ENCODE results near the gene CDK6.
A peak's percentile ranks its signal among the peaks of the same experiment; 100 is the strongest.

Gene CDK6

GRCh38 chr7:92731335-92732063 lies 104.9 kb downstream of the CDK6 start:
- no peak for DNase-seq

DNA sequence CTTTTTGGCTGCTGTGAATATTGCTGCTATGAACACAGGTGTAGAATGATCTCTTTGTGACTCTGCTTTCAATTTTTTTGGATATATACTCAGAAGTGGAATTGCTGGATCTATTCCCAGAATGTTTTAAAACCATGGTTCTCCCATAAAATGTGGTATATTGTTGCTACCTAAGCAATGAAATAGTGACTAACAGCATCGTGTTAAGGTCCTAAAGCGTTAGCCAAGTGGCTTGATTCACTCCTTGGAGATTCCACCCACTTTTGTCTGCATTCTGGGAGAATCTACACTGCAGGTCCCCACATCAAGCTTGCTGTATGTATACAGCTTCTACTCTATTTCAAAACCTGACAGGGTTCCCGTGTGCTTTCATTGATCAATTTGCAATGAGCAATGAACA lies 105.6 kb downstream of the CDK6 start:
- DNase-seq, result no peak

DNA sequence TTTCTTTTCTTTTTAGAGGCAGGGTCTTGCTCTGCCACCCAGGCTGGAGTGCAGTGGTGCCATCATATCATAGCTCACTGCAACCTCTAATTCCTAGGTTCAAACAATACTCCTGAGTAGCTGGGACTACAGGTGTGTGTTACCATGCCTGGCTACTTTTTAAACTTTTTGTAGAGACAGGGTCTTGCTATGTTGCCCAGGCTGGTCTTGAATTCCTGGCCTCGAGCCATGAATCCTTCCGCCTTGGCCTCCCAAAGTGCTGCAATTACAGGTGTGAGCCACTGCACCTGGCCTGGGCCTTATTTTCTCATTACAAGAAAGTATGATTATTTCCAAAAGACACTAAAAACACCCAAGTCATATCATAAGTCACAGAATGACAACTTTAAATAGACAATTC lies 106.6 kb downstream of the CDK6 start:
- DNase-seq, result no peak

DNA sequence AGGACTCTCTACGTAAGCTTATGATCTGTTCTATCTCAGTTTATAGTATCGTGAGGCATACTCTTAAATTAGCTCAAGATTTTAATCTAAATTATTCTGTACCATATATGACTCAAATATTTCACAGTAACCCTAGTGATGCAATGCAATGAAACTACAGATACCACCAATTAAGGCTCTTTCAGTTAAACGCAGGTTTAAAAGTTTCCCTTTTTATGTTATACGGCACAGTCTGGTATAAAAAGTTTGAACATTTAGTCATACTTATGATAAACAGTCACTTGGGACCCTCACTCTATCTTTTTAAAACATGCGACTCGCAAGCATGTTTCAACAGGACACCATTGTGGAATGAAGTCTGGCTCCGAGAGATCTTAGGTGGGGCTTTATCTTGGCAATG lies 107.2 kb downstream of the CDK6 start:
- DNase-seq, result no peak

GRCh38 chr7:92727755-92728154 lies 108.6 kb downstream of the CDK6 start:
- no peak for DNase-seq

GRCh38 chr7:92725161-92725925 lies 111.0 kb downstream of the CDK6 start:
- no peak for DNase-seq

DNA sequence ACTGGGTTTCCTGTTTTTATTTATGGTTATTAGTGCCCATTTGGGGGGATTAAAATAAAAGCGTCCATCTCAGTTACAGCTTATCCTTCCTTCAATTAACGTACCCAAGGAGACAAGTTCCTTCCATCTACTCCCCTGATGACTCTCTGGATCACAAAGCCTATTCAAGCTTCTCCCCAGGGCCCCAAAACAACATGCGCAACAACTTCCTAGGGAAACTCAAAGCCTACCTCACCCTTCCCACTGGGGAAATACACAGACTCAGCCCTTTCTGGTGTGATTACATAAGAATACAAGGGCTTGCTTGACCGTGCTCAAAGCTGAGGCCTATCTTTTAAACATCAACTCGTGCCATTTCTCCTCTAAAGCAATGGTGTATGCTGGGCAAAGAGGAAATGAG lies 112.4 kb downstream of the CDK6 start:
- DNase-seq, result no peak

DNA sequence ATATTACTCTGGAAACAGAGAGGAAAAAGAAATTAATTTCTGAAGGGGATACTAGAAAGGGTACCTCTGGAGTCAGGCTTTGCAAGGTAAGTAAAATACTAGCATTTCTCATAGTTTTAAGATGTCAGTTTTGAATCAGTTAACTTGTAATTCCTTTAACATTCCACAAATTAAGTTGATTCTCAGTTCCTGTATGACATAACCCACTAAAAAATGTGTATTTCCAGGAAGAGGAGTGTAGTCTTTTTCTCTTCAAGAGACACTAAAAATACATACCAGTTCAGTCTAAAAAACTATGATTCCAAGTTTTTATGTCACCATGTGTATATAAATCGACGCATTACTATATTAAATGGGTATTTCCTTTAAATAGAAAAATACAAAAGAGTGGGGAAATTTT lies 113.2 kb downstream of the CDK6 start:
- DNase-seq, result no peak

GRCh38 chr7:92722541-92722940 lies 113.8 kb downstream of the CDK6 start:
- no peak for DNase-seq

- no peak for DNase-seq
These were observed 115.6 kb downstream of the CDK6 start for GRCh38 chr7:92720604-92721350.

DNA sequence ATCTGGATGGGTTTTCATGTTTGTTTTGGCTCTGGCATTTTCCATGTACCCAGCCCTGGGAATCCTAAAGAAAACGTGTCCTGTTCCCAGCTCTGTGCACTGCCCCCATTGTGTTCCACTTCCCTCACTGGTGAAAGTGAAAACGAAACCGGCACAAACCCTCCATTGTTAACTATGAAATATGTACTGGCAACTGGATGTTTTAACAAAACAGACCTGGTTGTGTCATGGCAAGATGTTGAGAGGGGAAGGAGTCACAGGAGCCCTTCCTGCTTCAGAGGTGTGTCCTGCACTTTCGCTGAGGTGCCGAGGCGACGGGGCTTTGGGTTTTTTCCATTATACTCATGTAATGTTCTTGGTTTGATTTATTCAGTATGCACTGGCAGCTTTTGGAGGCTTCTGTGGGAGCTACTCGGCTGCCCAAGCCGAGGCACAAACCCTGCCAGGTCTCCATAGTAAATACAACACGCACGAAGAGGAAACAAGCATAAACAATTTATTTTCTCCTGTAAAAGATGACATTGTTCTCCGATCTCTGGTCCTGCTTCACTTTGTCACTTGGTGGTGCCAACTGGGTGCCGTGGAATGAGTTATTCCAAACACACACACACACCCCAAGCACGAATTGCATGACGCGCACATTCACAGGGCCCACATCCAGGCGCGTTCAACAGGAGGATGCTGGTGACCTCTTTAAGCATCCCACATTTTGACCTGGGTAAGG lies 118.2 kb downstream of the CDK6 start:
- DNase-seq, result peak in 4 of 5 donors; percentile 6 to 80 (median 22)

DNA sequence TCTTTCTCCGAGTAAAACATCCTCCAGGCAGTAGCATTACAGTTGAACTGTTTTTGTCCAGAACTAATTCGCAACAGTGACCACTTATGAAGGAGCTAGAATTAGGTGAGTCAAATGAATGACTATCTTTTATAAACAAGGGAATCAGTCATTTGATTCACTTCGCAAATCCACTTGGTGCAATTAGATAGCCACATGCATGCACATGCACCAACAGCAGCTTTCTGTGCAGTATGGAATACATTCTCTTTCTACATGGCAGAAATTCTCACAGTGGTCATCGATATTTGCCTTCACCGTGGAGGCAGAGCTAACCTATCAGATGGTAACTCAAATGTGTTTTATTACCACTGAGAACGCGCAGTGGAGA lies 118.8 kb downstream of the CDK6 start:
- no peak for DNase-seq

DNA sequence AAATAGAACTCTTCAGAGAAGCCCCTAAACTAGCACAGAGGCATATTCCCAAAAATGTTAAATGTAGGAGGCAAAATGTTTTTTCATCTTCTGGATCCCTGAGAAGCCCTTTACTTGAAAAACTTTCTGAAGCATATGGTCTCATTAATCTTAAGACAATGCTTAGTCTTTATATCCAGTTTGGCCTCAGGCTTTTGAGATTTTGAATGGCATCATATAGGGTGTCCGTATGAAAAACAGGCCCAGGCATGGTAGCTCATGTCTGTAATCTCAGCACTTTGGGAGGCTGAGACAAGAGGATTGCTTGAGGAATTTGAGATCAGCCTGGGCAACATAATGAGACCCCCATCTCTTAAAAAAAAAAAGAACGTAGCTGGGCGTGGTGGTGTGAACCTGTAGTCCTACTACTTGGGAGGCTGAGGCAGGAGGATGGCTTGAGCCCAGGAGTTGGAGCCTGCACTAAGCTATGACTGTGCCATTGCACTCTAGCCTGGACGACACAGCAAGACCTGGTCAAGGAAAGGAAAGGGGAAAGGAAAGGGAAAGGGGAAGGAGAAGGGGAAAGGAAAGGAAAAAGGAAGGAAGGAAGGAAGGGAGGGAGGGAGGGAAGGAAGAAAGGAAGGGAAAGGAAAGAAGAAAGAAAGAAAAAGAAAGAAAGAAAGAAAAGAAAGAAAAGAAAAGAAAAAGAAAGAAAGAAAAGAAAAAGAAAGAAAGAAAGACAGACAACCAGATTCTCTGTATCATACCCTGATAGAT lies 119.4 kb downstream of the CDK6 start:
- DNase-seq, result no peak

DNA sequence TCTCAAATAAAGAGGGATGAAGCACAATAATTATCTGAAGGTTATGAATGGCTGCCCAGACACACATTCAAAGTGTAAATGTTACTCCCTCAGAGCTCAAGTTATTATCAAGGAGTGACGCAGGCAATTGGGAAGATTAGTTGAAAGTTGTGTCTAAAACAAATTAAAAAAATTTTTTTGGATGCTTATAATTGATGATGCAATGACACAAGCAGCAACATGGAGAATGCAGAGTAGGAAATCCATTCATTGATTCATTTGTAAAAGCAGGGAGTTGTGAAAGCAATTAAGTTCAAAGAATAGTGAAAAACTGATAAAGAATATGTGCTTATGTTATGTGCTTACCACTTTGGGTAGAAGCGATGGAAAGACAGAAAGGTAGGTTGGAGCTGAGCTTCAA lies 120.4 kb downstream of the CDK6 start:
- no peak for DNase-seq

DNA sequence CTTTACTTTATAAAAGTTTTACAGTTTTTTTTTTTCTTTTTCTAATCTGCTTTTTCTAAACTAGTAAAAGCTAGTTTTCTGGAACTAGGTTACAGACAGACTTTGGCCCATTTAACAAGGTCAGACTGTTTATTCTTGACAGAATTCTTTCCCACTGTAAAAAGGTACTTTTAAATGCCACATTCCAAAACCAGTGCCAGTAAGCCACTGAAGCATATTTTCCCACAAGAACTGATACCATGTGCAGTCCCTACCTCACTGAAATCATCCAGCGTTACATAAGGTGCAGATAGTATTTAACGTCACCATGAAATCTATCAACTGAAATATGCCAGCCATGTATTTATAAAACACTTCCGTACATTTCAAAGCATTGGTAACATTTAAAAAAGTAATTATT lies 121.6 kb downstream of the CDK6 start:
- no peak for DNase-seq

DNA sequence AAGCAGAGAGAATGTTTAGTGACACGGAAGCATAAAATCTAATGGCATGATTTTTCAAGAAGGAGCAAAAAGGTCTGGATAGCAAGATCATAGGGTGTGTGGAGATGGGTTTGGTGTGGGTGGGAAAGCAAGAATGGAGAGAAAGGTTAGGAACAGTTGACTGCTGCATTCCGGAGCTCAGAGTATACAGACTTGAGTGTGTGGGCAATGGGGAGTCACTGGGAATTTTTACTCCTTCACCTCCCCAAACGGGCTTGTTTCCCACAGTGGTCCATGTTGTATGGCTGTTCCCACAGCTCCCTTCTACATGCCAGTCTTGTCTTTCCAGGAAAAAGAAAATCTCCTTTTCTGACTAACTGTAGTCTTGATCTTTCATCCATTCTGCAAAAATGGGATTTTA lies 122.1 kb downstream of the CDK6 start:
- no peak for DNase-seq

GRCh38 chr7:92709912-92710311 lies 126.5 kb downstream of the CDK6 start:
- no peak for DNase-seq

DNA sequence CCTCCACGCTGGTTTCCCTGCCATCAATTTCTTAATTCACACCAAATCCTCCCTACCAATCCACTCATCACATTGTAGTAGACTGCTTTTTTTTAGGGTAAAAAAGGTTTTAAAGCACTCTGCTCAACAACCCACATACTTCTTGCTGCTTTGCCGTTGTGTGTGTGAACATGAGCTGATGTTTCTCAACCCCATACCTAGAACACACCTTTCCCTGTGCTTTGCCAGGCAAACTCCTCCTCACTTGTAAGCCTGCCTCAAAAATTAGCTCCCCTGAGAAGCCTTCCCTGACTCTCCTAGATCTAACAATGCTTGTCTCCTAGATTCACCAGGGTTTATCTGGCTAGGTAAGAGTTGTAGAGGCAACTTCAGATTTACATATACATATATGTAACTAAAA lies 127.2 kb downstream of the CDK6 start:
- DNase-seq, result no peak

DNA sequence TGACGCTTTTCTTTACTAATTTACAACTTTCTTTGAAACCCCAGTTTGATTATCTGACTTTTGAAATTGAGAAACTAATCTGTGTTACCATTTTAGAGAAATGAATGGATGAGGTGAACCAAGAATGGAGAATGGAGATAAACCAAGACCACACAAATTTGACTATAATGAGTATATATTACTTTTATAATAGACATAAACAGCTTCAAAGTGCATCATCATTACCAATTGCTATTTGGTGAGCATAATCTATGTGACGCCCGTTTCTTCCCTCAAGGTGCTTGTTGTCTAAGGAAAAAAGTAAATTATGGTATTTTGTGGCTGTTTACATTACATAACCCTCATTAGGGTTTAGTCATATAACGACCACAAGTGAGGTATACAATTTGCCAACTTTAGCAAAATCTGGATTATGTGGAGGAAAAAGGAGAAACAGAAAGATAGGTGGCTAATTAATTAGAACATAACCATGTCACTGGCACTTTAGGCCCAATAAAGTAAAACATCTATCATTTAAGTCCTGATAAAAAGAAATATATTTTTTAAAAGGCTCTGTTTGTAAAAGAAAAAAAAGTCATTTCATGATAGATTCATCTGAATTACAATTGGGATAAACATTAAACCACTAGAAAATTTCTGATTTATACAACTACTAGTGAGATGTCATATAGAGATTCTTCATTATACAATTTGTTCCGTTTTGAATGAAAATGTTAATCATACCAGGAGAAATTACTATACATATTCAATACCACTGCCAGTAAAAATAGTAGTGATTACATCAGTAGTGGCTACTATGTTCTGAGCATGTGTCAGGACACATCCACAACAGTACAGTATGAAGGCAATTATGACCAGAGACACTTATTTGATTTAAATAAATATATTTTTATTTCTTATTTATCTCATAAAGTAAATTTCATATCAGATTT lies 128.0 kb downstream of the CDK6 start:
- peak in 1 of 5 donors; percentile 41 for DNase-seq

DNA sequence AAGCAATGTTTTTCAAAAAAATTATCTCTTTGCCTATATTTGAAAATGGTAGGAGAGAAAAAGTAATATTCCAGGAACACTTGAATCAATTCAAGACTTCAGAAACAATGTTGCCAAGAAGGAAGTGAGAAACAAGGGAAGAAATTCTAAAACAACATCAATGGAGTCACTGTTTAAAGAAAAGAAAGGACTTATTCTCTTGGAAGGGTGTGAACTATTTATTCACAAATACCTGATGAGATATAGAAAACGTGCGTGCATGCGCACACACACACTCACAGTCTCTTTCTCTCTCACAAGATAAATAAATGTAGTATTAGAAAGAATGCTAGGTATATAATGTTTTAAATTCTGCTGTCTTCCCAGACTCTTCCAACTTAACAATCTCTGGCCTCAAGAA lies 128.9 kb downstream of the CDK6 start:
- DNase-seq, result no peak

GRCh38 chr7:92706563-92706962 lies 129.8 kb downstream of the CDK6 start:
- DNase-seq, result no peak

All from T-helper 1 cell (primary cell).